Brain microvascular endothelial cell (primary cell): ENCODE measurements around the gene OR51F1.

Source experiments
- DNase-seq: peaks from one replicate; pipeline ENCODE4 v3.0.0-alpha.2; 2020
- H3K27ac ChIP-seq: fragments of 250-450 bp; sonication (Bioruptor Pico); 2 replicates; pipeline ENCODE4 v1.5.1; 2020; ENCODE audit warnings: mild to moderate bottlenecking, moderate library complexity
- H3K27me3 ChIP-seq: fragments of 250-450 bp; sonication (Bioruptor Pico); replicated peaks from 2 replicates; pipeline ENCODE4 v1.5.1; 2020; ENCODE audit warnings: mild to moderate bottlenecking
- H3K36me3 ChIP-seq: fragments of 250-450 bp; sonication (Bioruptor Pico); replicated peaks from 2 replicates; pipeline ENCODE4 v1.5.1; 2020; ENCODE audit warnings: mild to moderate bottlenecking
- H3K4me3 ChIP-seq: 2 replicates; pipeline ENCODE4 v1.5.1; 2011; ENCODE audit warnings: low read depth, mild to moderate bottlenecking, control low read depth, low read length, moderate library complexity
- CTCF ChIP-seq: IDR thresholded peaks from 2 replicates; pipeline ENCODE4 v1.5.1; 2011; ENCODE audit warnings: low read depth, mild to moderate bottlenecking, moderate library complexity, low read length, control low read depth, inconsistent platforms; ENCODE audit errors: missing control alignments
- in situ Hi-C: cut with HindIII; loops from 2 replicates; pipeline ENCODE4 v1.10.0; 2017; ENCODE audit warnings: low sequenced_read_pairs, low pct_ligation_motif_present

OR51F1 gene

GRCh38 chr11:4797206-4797605 lies 27.5 kb upstream of the OR51F1 start:
- no peak for TF ChIP-seq CTCF
- Histone ChIP-seq H3K27ac (no peak overlapping the region), H3K27me3 (no peaks in the 10 kb centered on the region), H3K4me3 (no peak overlapping the region), H3K36me3 (no peaks in the 10 kb centered on the region)
- in situ Hi-C loops: no loop called here
- no peak for DNase-seq

GRCh38 chr11:4782454-4782853 lies 12.7 kb upstream of the OR51F1 start:
- DNase-seq: no peak
- in situ Hi-C loops: no loop called here
- Histone ChIP-seq H3K27me3 (no peaks in the 10 kb centered on the region), H3K4me3 (no peak overlapping the region), H3K36me3 (no peaks in the 10 kb centered on the region), H3K27ac (no peak overlapping the region)
- TF ChIP-seq CTCF: no peak

- H3K36me3 ChIP-seq: no peaks in the 10 kb centered on the region
- no peaks in the 10 kb centered on the region for H3K27me3 ChIP-seq
- DNase-seq: no peak
- no peak for TF ChIP-seq CTCF
- no peak overlapping the region for H3K4me3 ChIP-seq
- in situ Hi-C loops: no loop called here
- H3K27ac ChIP-seq: no peak overlapping the region
These were observed 1.6 kb downstream of the OR51F1 start for GRCh38 chr11:4768094-4768493.

GRCh38 chr11:4766420-4767043 lies 3.2 kb downstream of the OR51F1 start:
- in situ Hi-C loops: no loop called here
- H3K27me3 ChIP-seq: no peaks in the 10 kb centered on the region
- no peak for TF ChIP-seq CTCF
- DNase-seq: no peak
- no peak overlapping the region for H3K27ac ChIP-seq
- H3K4me3 ChIP-seq: no peak overlapping the region
- no peaks in the 10 kb centered on the region for H3K36me3 ChIP-seq

- Histone ChIP-seq H3K36me3 (no peaks in the 10 kb centered on the region), H3K27me3 (no peaks in the 10 kb centered on the region), H3K4me3 (no peak overlapping the region), H3K27ac (no peak overlapping the region)
- in situ Hi-C loops: no loop called here
- TF ChIP-seq CTCF: no peak
- DNase-seq: no peak
These were observed 6.6 kb downstream of the OR51F1 start for GRCh38 chr11:4763096-4763495.

GRCh38 chr11:4751201-4751600 lies 18.5 kb downstream of the OR51F1 start:
- no peak for TF ChIP-seq CTCF
- in situ Hi-C loops: no loop called here
- Histone ChIP-seq H3K27ac (no peak overlapping the region), H3K36me3 (no peaks in the 10 kb centered on the region), H3K27me3 (no peaks in the 10 kb centered on the region), H3K4me3 (no peak overlapping the region)
- DNase-seq: no peak
